ENCODE measurements around the gene SIVA1. TPM values are rescaled to one million over a fixed set of nuclear protein-coding genes. Genes with fewer than 3 reads are reported as not detected.
"Not testable (repeated sequence)": the region's sequence is repeated elsewhere in the genome, so short reads cannot be mapped to it uniquely, and the experiment has no call there.

Gene SIVA1
- total RNA-seq, 4 donors from 2014 or later: 189 to 397 (median 203) TPM

DNA sequence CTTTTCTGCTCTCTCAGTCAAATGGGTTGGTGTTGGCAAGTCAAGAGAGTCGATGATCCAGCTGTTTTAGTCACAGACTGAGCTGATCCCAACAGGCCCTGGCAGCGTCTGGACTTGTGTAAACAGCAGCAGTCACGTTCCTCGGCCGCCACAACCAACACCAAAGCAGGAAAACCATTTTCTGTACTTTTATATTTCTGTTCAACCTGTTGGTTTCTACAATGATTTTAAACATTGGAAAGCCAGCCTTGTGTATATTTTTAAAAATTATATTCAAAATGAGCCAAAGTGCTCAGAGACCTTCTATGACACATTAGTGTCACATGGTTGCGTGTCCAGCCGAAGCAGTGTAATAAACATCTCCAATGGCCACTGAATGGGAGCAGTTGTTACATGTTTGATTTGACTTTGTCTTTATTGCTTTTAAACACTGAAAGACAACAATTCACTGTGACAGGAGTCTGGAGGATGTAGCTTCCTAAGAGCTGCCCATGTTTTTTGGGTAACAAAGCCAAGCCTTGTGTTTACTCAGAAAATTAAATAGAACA is 5.9 kb upstream of the SIVA1 start:
- Histone ChIP-seq H3K36me3 (no peaks in the 10 kb centered on the region), H3K9me3 (no peaks in the 10 kb centered on the region), H3K27me3 (no peaks in the 10 kb centered on the region), H3K4me1 (peaks cover 21 to 49% (median 34%) of the 10 kb centered on the region in 4 donors), H3K4me3 (no peak overlapping the region), H3K27ac (peak overlapping the region; percentile 68 to 77 (median 71))
- intact Hi-C loops (cut with DNase I; ENCODE audit: low total_unique reads): no loop called here
- no peak for TF ChIP-seq POLR2A (IDR thresholded peaks at IDR 0.05)
- no peak for TF ChIP-seq POLR2AphosphoS5 (IDR thresholded peaks at IDR 0.05)
- TF ChIP-seq CTCF (IDR thresholded peaks at IDR 0.05): no peak
- no peak for TF ChIP-seq EP300 (IDR thresholded peaks at IDR 0.05; ENCODE audit: low read depth)
- 26% methylated on average over 6 to 7 of the region's 7 CpGs for WGBS, 2 donors (ENCODE audit: low coverage in 1 of 2)
- DNase-seq: peak; percentile 58
- in situ Hi-C loops (cut with MboI; ENCODE audit: low pct_ligation_motif_present in 1 of 4, low pct_unique_long_range_greater_than_20kb in 1 of 4, low sequenced_read_pairs in 3 of 4): no loop called here

- peak overlapping the region; percentile 68 to 77 (median 71) for H3K27ac ChIP-seq
- in situ Hi-C loops (cut with MboI; ENCODE audit: low pct_ligation_motif_present in 1 of 4, low pct_unique_long_range_greater_than_20kb in 1 of 4, low sequenced_read_pairs in 3 of 4) (no loop called here), intact Hi-C loops (cut with DNase I; ENCODE audit: low total_unique reads) (no loop called here)
- DNase-seq: no peak
- no peaks in the 10 kb centered on the region for H3K27me3 ChIP-seq
- TF ChIP-seq POLR2A (IDR thresholded peaks at IDR 0.05): no peak
- TF ChIP-seq CTCF (IDR thresholded peaks at IDR 0.05): no peak
- no peak for TF ChIP-seq EP300 (IDR thresholded peaks at IDR 0.05; ENCODE audit: low read depth)
- no peak for TF ChIP-seq POLR2AphosphoS5 (IDR thresholded peaks at IDR 0.05)
- H3K4me1 ChIP-seq: peaks cover 24 to 52% (median 37%) of the 10 kb centered on the region in 4 donors
- no peaks in the 10 kb centered on the region for H3K9me3 ChIP-seq
- H3K4me3 ChIP-seq: no peak overlapping the region
- no peaks in the 10 kb centered on the region for H3K36me3 ChIP-seq
- 77% methylated on average over 9 of the region's 9 CpGs; no CpG with 5 or more reads in 1 of the 2 donors for WGBS, 2 donors (ENCODE audit: low coverage in 1 of 2)
Measured at GRCh38 chr14:104747876-104748275, 5.1 kb upstream of the SIVA1 start.

DNA sequence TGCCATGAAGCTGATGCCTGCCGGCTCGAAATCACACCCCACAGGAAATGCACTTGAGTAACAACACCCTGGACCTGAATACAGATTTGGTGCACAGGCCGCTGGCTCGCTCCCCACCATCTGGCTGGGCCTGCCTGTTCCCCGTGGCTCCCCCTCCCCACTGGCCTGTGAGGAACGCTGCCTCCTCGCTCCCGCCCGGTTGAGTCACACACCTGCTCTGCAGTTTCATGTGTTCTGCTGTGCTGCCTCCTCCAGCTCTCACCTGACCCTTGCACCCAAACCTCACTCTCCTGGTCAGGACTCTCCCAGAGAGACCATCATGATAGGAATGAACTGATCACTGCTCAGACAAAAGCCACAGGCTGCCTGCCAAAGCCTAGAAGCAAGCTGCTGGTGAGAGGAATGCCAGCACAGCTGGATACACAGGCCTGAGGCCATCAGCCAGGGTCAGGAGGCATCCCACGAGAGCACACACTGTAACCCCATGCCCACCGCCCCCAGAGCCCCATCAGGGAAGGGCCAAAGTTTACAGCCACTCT is 3.8 kb upstream of the SIVA1 start:
- H3K4me3 ChIP-seq: no peak overlapping the region
- intact Hi-C loops (cut with DNase I; ENCODE audit: low total_unique reads) (no loop called here), in situ Hi-C loops (cut with MboI; ENCODE audit: low pct_ligation_motif_present in 1 of 4, low pct_unique_long_range_greater_than_20kb in 1 of 4, low sequenced_read_pairs in 3 of 4) (no loop called here)
- no peaks in the 10 kb centered on the region for H3K9me3 ChIP-seq
- no peaks in the 10 kb centered on the region for H3K27me3 ChIP-seq
- WGBS, 2 donors (ENCODE audit: low coverage in 1 of 2): 23 to 28% methylated on average over 7 to 10 of the region's 11 CpGs
- H3K4me1 ChIP-seq: peaks cover 28 to 57% (median 43%) of the 10 kb centered on the region in 4 donors
- H3K27ac ChIP-seq: peak overlapping the region in 3 of 4 donors; percentile 28 to 77 (median 35)
- no peak for TF ChIP-seq EP300 (IDR thresholded peaks at IDR 0.05; ENCODE audit: low read depth)
- TF ChIP-seq POLR2AphosphoS5 (IDR thresholded peaks at IDR 0.05): peak in 1 of 3 donors; percentile 16
- no peaks in the 10 kb centered on the region for H3K36me3 ChIP-seq
- peak; percentile 68 for DNase-seq

- Histone ChIP-seq H3K4me3 (no peak overlapping the region), H3K4me1 (peaks cover 35 to 67% (median 49%) of the 10 kb centered on the region in 4 donors), H3K27me3 (no peaks in the 10 kb centered on the region), H3K36me3 (no peaks in the 10 kb centered on the region), H3K27ac (no peak overlapping the region), H3K9me3 (no peaks in the 10 kb centered on the region)
- TF ChIP-seq EP300 (IDR thresholded peaks at IDR 0.05; ENCODE audit: low read depth) (no peak), POLR2A (IDR thresholded peaks at IDR 0.05) (no peak), CTCF (IDR thresholded peaks at IDR 0.05) (no peak), POLR2AphosphoS5 (IDR thresholded peaks at IDR 0.05) (no peak)
- in situ Hi-C loops (cut with MboI; ENCODE audit: low pct_ligation_motif_present in 1 of 4, low pct_unique_long_range_greater_than_20kb in 1 of 4, low sequenced_read_pairs in 3 of 4) (no loop called here), intact Hi-C loops (cut with DNase I; ENCODE audit: low total_unique reads) (no loop called here)
- WGBS, 2 donors (ENCODE audit: low coverage in 1 of 2): 73 to 84% methylated on average over 6 to 12 of the region's 12 CpGs
- no peak for DNase-seq
Measured at GRCh38 chr14:104750056-104750752, 2.7 kb upstream of the SIVA1 start.

DNA sequence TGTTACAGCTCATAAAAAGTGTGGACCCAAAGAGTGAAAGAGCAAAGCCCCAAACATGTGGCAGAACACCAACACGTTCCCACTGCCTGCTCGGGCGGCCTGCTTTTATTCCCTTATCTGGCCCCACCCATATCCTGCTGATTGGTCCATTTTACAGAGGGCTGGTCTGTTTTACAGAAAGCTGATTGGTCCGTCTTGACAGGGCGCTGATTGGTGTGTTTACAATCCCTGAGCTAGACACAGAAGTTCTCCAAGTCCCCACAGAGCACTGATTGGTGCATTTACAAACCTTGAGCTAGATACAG is 2.2 kb upstream of the SIVA1 start:
- H3K4me1 ChIP-seq: peaks cover 35 to 65% (median 49%) of the 10 kb centered on the region in 4 donors
- H3K9me3 ChIP-seq; H3K4me3 ChIP-seq; DNase-seq; H3K27ac ChIP-seq; in situ Hi-C loops (cut with MboI; ENCODE audit: low pct_ligation_motif_present in 1 of 4, low pct_unique_long_range_greater_than_20kb in 1 of 4, low sequenced_read_pairs in 3 of 4); H3K36me3 ChIP-seq; H3K27me3 ChIP-seq; intact Hi-C loops (cut with DNase I; ENCODE audit: low total_unique reads): not testable (repeated sequence)
- 92% methylated on average over 5 of the region's 5 CpGs; no CpG with 5 or more reads in 1 of the 2 donors for WGBS, 2 donors (ENCODE audit: low coverage in 1 of 2)

Data from transverse colon (tissue), 4 donors.